HG02678 (cell line): Measurements from ENCODE around the gene PBXIP1.

Experiments used
- ATAC-seq: cut with Tn5 transposase; IDR thresholded peaks from one replicate; pipeline ENCODE4 v1.9.1; 2021; ENCODE audit warnings: mild to moderate bottlenecking, moderate library complexity; ENCODE audit not compliant: unreplicated experiment

Gene PBXIP1

GRCh38 chr1:154974102-154974807 lies 18.4 kb upstream of the PBXIP1 start, which contains the start of gene CKS1B:
Gene CKS1B, plus strand, starts transcription at chr1:154974681. Its CDS starts 65 bp downstream, at chr1:154974746.
- peak; percentile 72 for ATAC-seq

GRCh38 chr1:154973344-154974101 lies 17.6 kb upstream of the PBXIP1 start:
- peak; percentile 11 for ATAC-seq

- no peak for ATAC-seq
These were observed 16.8 kb upstream of the PBXIP1 start for GRCh38 chr1:154972517-154973343.

GRCh38 chr1:154972213-154972516 lies 16.3 kb upstream of the PBXIP1 start:
- no peak for ATAC-seq

- no peak for ATAC-seq
These were observed 15.6 kb upstream of the PBXIP1 start for GRCh38 chr1:154971341-154971998.

GRCh38 chr1:154970631-154971340 lies 14.9 kb upstream of the PBXIP1 start, which contains the start of gene SHC1:
Gene SHC1, minus strand, starts transcription at chr1:154970747. Its CDS starts 221 bp downstream, at chr1:154970526.
- ATAC-seq: peak; percentile 33

GRCh38 chr1:154969860-154970452 lies 14.1 kb upstream of the PBXIP1 start:
- ATAC-seq: no peak

- ATAC-seq: no peak
These were observed 13.3 kb upstream of the PBXIP1 start for GRCh38 chr1:154969246-154969645.

- ATAC-seq: no peak
These were observed 12.8 kb upstream of the PBXIP1 start for GRCh38 chr1:154968731-154969130.

GRCh38 chr1:154967331-154967950 lies 11.5 kb upstream of the PBXIP1 start:
- no peak for ATAC-seq

- ATAC-seq: no peak
These were observed 10.2 kb upstream of the PBXIP1 start for GRCh38 chr1:154966111-154966510.

- ATAC-seq: no peak
These were observed 8.5 kb upstream of the PBXIP1 start for GRCh38 chr1:154964359-154964758.

- ATAC-seq: no peak
These were observed 7.7 kb upstream of the PBXIP1 start for GRCh38 chr1:154963643-154964042.

- ATAC-seq: no peak
These were observed 7.0 kb upstream of the PBXIP1 start for GRCh38 chr1:154962795-154963330.

- ATAC-seq: no peak
These were observed 6.4 kb upstream of the PBXIP1 start for GRCh38 chr1:154962156-154962749.

GRCh38 chr1:154961207-154962155 lies 5.6 kb upstream of the PBXIP1 start, which contains the start of gene PYGO2:
Gene PYGO2, minus strand, starts transcription at chr1:154961782. Its CDS starts 206 bp downstream, at chr1:154961576.
- ATAC-seq: peak; percentile 76

GRCh38 chr1:154960446-154961136 lies 4.7 kb upstream of the PBXIP1 start:
- ATAC-seq: no peak
